Measurements from ENCODE around the gene CLEC16A. TPM values are rescaled to one million over a fixed set of nuclear protein-coding genes. Genes with fewer than 3 reads are reported as not detected.

CLEC16A gene
- total and polyA plus RNA-seq, 9 of the 15 experiments (the other 6 are each of a cell fraction or from before 2014, with no cell fraction given), result 1.00 to 22.3 (median 10.0) TPM

DNA sequence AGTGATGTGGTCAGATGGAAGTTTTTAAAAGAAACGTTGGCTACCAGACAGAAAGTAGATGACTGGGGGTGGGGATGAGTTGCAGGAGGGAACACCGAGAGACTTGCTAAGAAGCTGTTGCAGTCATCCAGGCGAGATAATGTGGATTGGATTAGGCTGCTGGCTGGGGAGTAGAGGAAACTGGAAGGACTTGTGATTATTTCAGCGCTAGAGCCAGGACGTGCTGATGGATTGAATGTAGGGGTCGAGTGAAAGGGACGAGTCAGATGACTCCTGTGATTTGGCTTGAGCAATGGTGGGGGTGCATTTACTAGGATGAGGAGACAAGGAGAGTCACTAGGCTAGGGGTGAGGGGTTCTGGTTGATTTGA, 88.5 kb downstream of the CLEC16A start (continued):
- TF ChIP-seq L3MBTL2 (IDR thresholded peaks at IDR 0.05), result no peak
- no peak for TF ChIP-seq PBX2 (CRISPR knock-in tag; IDR thresholded peaks at IDR 0.05; ENCODE audit: low read depth)
- TF ChIP-seq PBX2 (tag; conservative IDR thresholded peaks at IDR 0.05; ENCODE audit: low read depth), result peak; percentile 50; the same call in 1 of the 2 replicates
- no peak for TF ChIP-seq ZFX (CRISPR knock-in tag; IDR thresholded peaks at IDR 0.05)
- TF ChIP-seq MEIS2 (IDR thresholded peaks at IDR 0.05; ENCODE audit: partially characterized antibody), result peak; percentile 77
- no peak for TF ChIP-seq CCAR2 (IDR thresholded peaks at IDR 0.05; ENCODE audit: low read depth, low read length)
- no peak for TF ChIP-seq PYGO2 (tag; IDR thresholded peaks at IDR 0.05)

DNA sequence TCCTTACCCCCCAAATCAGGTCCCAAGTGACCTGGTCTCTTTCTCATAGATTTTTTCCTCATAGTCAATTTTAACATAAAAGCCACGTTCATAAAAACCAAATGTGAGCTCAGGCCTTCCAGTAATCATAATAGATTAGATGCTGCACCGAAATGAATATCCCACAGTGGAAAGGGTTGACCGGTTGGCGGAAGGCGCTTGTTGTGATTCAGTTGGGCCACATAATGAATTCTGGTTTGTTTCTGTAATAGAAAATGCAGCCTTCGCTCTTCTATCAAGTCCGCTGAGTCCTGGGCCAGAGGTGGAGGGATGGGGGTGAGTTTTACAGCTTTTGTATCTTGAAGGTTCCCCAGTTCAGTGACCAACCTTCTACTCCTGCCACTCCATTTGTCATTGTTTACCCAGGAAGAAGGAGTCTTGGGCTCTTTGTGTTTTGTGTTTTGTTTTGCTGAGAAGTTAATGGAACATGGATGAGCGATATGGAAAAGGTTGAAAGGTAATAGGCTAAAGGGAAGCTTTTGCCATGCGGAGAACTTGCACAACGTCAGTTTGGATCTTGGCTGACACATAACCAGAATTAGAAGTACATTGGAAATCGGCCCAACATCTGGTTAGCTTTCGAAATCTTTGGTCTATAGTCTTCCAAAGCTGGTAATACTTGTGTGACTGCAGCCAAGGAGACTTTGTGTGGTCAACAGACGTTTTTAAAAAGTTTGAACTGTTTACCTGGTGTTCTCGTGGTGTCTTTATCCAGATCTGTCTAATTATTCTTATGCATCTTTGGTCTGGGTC, 89.5 kb downstream of the CLEC16A start:
- 71% methylated on average over 14 of the region's 14 CpGs for WGBS (ENCODE audit: insufficient coverage, low coverage, missing lambda C conversion rate)
- H3K36me3 ChIP-seq (ENCODE audit: control insufficient read depth, insufficient read depth, low read length), result peaks cover 29% of the 10 kb centered on the region; the same call in 2 of the 3 replicates
- H4K20me1 ChIP-seq (replicated peaks; ENCODE audit: control insufficient read depth, insufficient read depth, low read length), result no peaks in the 10 kb centered on the region; the same call in 1 of the 2 replicates
- H3K9me1 ChIP-seq (ENCODE audit: control insufficient read depth, insufficient read depth, low read length), result no peaks in the 10 kb centered on the region
- H3K27me3 ChIP-seq (ENCODE audit: control insufficient read depth in 2 of 2, insufficient read depth in 2 of 2, low read length in 2 of 2), result no peaks in the 10 kb centered on the region
- peaks cover 10 to 15% of the 10 kb centered on the region in 2 experiments for H3K4me1 ChIP-seq (replicated peaks in 1 of 2; ENCODE audit: control insufficient read depth in 2 of 2, insufficient read depth in 2 of 2, low read length in 2 of 2)
- FAIRE-seq, result peak; percentile 11
- no peak overlapping the region for H2AFZ ChIP-seq (ENCODE audit: low read depth, low read length)
- H3K79me2 ChIP-seq (ENCODE audit: control insufficient read depth, insufficient read depth, low read length), result no peaks in the 10 kb centered on the region
- H3K4me2 ChIP-seq (ENCODE audit: insufficient read depth, low read length), result no peak overlapping the region
- in situ Hi-C loops (cut with MboI) (no loop called here), intact Hi-C loops (cut with micrococcal nuclease) (no loop called here)
- BruUV-seq (replicated peaks), result no TSS peak
- H3K4me3 ChIP-seq, result no peak overlapping the region
- ChIA-PET POLR2A (interaction anchor here (1.0 to 1.6 kb wide), 3 partner anchors 18 to 221 kb away, joined by 3 to 6 read pairs (median 5); partner anchors contain the start of gene SOCS1), CTCF (ENCODE audit: low intra/inter-chr PET ratio) (no interaction called here)
- no peak for DNase-seq (ENCODE audit: extremely low read depth in 1 of 4, low spot score in 3 of 4)
- ATAC-seq, result no peak
- no peaks in the 10 kb centered on the region for H3K9me3 ChIP-seq (replicated peaks; ENCODE audit: control insufficient read depth, insufficient read depth, low read depth, low read length)
- H3K9ac ChIP-seq (ENCODE audit: insufficient read depth in 1 of 2, low read depth in 2 of 2, low read length in 2 of 2), result no peak overlapping the region; a peak in 1 of 4 replicates
- H3K27ac ChIP-seq (ENCODE audit: extremely low read depth, low read depth, low read length), result no peak overlapping the region
- TF ChIP-seq, protein P1, sequence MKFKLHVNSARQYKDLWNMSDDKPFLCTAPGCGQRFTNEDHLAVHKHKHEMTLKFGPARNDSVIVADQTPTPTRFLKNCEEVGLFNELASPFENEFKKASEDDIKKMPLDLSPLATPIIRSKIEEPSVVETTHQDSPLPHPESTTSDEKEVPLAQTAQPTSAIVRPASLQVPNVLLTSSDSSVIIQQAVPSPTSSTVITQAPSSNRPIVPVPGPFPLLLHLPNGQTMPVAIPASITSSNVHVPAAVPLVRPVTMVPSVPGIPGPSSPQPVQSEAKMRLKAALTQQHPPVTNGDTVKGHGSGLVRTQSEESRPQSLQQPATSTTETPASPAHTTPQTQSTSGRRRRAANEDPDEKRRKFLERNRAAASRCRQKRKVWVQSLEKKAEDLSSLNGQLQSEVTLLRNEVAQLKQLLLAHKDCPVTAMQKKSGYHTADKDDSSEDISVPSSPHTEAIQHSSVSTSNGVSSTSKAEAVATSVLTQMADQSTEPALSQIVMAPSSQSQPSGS (CRISPR knock-in tag; IDR thresholded peaks at IDR 0.05), result no peak
- TF ChIP-seq ZNF274 (IDR thresholded peaks at IDR 0.05; ENCODE audit: borderline replicate concordance, low read depth, low read length) (no peak), PML (IDR thresholded peaks at IDR 0.05; ENCODE audit: low read length) (no peak), GATAD2B (IDR thresholded peaks at IDR 0.05; ENCODE audit: borderline replicate concordance) (no peak), ZNF395 (CRISPR knock-in tag; IDR thresholded peaks at IDR 0.05) (no peak), POLR2A (conservative IDR thresholded peaks at IDR 0.05) (no peak), ARNT (IDR thresholded peaks at IDR 0.05) (no peak), STAT5A (IDR thresholded peaks at IDR 0.05; ENCODE audit: borderline replicate concordance, low read length) (no peak)

All from K562 (cell line).